ENCODE results near the gene TSPO. TPM values are rescaled to one million over a fixed set of nuclear protein-coding genes. Genes with fewer than 3 reads are reported as not detected.

The TSPO gene
- total and polyA plus RNA-seq, 2 of the 8 experiments (the other 6 are each of a cell fraction or from before 2014, with no cell fraction given): 19.9 to 51.5 TPM

- TF ChIP-seq NANOG (IDR thresholded peaks at IDR 0.05; ENCODE audit: insufficient read depth, low read depth, low read length, poor library complexity, severe bottlenecking): no peak
- TF ChIP-seq SP1 (IDR thresholded peaks at IDR 0.05; ENCODE audit: low read depth, low read length): no peak
- no peak for TF ChIP-seq GABPA (IDR thresholded peaks at IDR 0.05; ENCODE audit: borderline replicate concordance, insufficient read depth, low read length)
- no peak for TF ChIP-seq RXRA (IDR thresholded peaks at IDR 0.05; ENCODE audit: insufficient read depth, low read depth, low read length)
- TF ChIP-seq RBBP5 (IDR thresholded peaks at IDR 0.05; ENCODE audit: borderline replicate concordance, low read depth, low read length): no peak
Observed at GRCh38 chr22:43176090-43176489, 24.7 kb downstream of the TSPO start (continued).

Data from H1 (cell line).